ENCODE data around the gene P2RX4.

GRCh38 chr12:121236776-121237175 is 26.8 kb downstream of the P2RX4 start:
- TF ChIP-seq POLR2A (IDR thresholded peaks at IDR 0.05; ENCODE audit: control extremely low read depth in 1 of 2, low read depth in 2 of 2, low read length in 2 of 2) = no peak
- no peak for TF ChIP-seq POLR2AphosphoS5 (IDR thresholded peaks at IDR 0.05; ENCODE audit: low read depth, low read length)
- TF ChIP-seq CHD1 (IDR thresholded peaks at IDR 0.05; ENCODE audit: low read depth, low read length) = no peak
- TF ChIP-seq, protein P1, sequence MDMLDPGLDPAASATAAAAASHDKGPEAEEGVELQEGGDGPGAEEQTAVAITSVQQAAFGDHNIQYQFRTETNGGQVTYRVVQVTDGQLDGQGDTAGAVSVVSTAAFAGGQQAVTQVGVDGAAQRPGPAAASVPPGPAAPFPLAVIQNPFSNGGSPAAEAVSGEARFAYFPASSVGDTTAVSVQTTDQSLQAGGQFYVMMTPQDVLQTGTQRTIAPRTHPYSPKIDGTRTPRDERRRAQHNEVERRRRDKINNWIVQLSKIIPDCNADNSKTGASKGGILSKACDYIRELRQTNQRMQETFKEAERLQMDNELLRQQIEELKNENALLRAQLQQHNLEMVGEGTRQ (IDR thresholded peaks at IDR 0.05; ENCODE audit: low read length) = no peak
- no peak for TF ChIP-seq SP2 (IDR thresholded peaks at IDR 0.05; ENCODE audit: low read length)
- TF ChIP-seq TAF1 (IDR thresholded peaks at IDR 0.05; ENCODE audit: low read depth, low read length) = no peak
- TF ChIP-seq, protein P2, sequence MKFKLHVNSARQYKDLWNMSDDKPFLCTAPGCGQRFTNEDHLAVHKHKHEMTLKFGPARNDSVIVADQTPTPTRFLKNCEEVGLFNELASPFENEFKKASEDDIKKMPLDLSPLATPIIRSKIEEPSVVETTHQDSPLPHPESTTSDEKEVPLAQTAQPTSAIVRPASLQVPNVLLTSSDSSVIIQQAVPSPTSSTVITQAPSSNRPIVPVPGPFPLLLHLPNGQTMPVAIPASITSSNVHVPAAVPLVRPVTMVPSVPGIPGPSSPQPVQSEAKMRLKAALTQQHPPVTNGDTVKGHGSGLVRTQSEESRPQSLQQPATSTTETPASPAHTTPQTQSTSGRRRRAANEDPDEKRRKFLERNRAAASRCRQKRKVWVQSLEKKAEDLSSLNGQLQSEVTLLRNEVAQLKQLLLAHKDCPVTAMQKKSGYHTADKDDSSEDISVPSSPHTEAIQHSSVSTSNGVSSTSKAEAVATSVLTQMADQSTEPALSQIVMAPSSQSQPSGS (IDR thresholded peaks at IDR 0.05; ENCODE audit: low read length) = no peak
- no peak for TF ChIP-seq SIN3A (conservative IDR thresholded peaks at IDR 0.05 in 1 of 2, IDR thresholded peaks at IDR 0.05 in 1 of 2; ENCODE audit: low read depth in 1 of 2, low read length in 2 of 2)
- TF ChIP-seq RFX5 (IDR thresholded peaks at IDR 0.05; ENCODE audit: borderline replicate concordance, low read depth, low read length) = no peak
- TF ChIP-seq, protein P3, sequence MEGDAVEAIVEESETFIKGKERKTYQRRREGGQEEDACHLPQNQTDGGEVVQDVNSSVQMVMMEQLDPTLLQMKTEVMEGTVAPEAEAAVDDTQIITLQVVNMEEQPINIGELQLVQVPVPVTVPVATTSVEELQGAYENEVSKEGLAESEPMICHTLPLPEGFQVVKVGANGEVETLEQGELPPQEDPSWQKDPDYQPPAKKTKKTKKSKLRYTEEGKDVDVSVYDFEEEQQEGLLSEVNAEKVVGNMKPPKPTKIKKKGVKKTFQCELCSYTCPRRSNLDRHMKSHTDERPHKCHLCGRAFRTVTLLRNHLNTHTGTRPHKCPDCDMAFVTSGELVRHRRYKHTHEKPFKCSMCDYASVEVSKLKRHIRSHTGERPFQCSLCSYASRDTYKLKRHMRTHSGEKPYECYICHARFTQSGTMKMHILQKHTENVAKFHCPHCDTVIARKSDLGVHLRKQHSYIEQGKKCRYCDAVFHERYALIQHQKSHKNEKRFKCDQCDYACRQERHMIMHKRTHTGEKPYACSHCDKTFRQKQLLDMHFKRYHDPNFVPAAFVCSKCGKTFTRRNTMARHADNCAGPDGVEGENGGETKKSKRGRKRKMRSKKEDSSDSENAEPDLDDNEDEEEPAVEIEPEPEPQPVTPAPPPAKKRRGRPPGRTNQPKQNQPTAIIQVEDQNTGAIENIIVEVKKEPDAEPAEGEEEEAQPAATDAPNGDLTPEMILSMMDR (IDR thresholded peaks at IDR 0.05; ENCODE audit: control extremely low read depth in 1 of 3, insufficient read depth in 1 of 3, low read depth in 1 of 3, low read length in 3 of 3) = no peak
- TF ChIP-seq TAF7 (optimal IDR thresholded peaks at IDR 0.05; ENCODE audit: borderline replicate concordance, low read depth, low read length) = no peak
- no peak for TF ChIP-seq RNF2 (IDR thresholded peaks at IDR 0.05; ENCODE audit: borderline replicate concordance, low read depth, low read length, missing control alignments, poor library complexity, severe bottlenecking)
